Body of pancreas (tissue), 4 donors: ENCODE data around the gene OGFR.

Source experiments
- CTCF ChIP-seq, 7 experiments: fragments of 450-650 bp in 4 of 7; fragments of 200-600 bp in 3 of 7; sonication (generic) in 3 of 7; IDR thresholded peaks; one replicate each; pipeline ENCODE4 v1.5.1; 2016 to 2019; ENCODE audit warnings: antibody characterized with exemption in 7 of 7
- POLR2A ChIP-seq, 3 donors: fragments of 450-650 bp; IDR thresholded peaks; one replicate each; pipeline ENCODE4 v1.6.1; 2016; ENCODE audit warnings: antibody characterized with exemption in 3 of 3, mild to moderate bottlenecking in 2 of 3

GRCh38 chr20:62759981-62760431, 44.6 kb upstream of the OGFR start:
- TF ChIP-seq CTCF (IDR thresholded peaks at IDR 0.05) (no peak), POLR2A (IDR thresholded peaks at IDR 0.05) (no peak)
